Fibroblast of villous mesenchyme (primary cell): ENCODE measurements around the gene RMI2. TPM values are rescaled to one million over a fixed set of nuclear protein-coding genes. Genes with fewer than 3 reads are reported as not detected.
"Not testable (repeated sequence)": the region's sequence is repeated elsewhere in the genome, so short reads cannot be mapped to it uniquely, and the experiment has no call there.

Experiments used
- DNase-seq: peaks from one replicate; pipeline ENCODE4 v3.0.0-alpha.2; 2010; ENCODE audit warnings: low read depth
- H3K4me3 ChIP-seq: 2 replicates; pipeline ENCODE4 v1.5.1; 2011; ENCODE audit warnings: low read depth, mild to moderate bottlenecking, low read length
- CTCF ChIP-seq: IDR thresholded peaks from 2 replicates; pipeline ENCODE4 v1.5.1; 2012; ENCODE audit warnings: low read depth, mild to moderate bottlenecking, low read length; ENCODE audit not compliant: insufficient read depth
- total RNA-seq: library from RNA; depleted of rRNA; stranded (reverse); fragments of >200 nt; gene quantifications from 2 replicates; pipeline ENCODE4 v1.2.3, GENCODE V29; 2012

Gene RMI2
- total RNA-seq = 5.5 and 5.6 TPM in 2 replicates

- TF ChIP-seq CTCF = no peak
- H3K4me3 ChIP-seq = peak within 1 kb of the TSS; percentile 72
- peak; percentile 96 for DNase-seq
These were observed at the start of gene RMI2 for GRCh38 chr16:11345040-11345862. TSS of gene RMI2 (plus strand) at chr16:11345459. CDS start at chr16:11345472, 13 bp downstream.

GRCh38 chr16:11295672-11296071 lies 49.6 kb upstream of the RMI2 start:
- TF ChIP-seq CTCF = no peak
- no peak overlapping the region for H3K4me3 ChIP-seq

GRCh38 chr16:11296351-11296705 lies 48.9 kb upstream of the RMI2 start:
- no peak for TF ChIP-seq CTCF
- H3K4me3 ChIP-seq = no peak overlapping the region
- DNase-seq = no peak

More at GRCh38 chr16:11295672-11296071, 49.6 kb upstream of the RMI2 start:
- no peak for DNase-seq

- no peak for TF ChIP-seq CTCF
- H3K4me3 ChIP-seq = peak overlapping the region; percentile 12
- peak; percentile 91 for DNase-seq
These were observed 48.4 kb upstream of the RMI2 start for GRCh38 chr16:11296706-11297491.

GRCh38 chr16:11297492-11298142 lies 47.6 kb upstream of the RMI2 start:
- DNase-seq = peak; percentile 90
- TF ChIP-seq CTCF = no peak
- H3K4me3 ChIP-seq = peak overlapping the region; percentile 12

GRCh38 chr16:11298143-11298900 lies 46.9 kb upstream of the RMI2 start:
- no peak for TF ChIP-seq CTCF
- DNase-seq = no peak
- no peak overlapping the region for H3K4me3 ChIP-seq

- not testable (repeated sequence) for H3K4me3 ChIP-seq, DNase-seq
These were observed 46.2 kb upstream of the RMI2 start for GRCh38 chr16:11298950-11299547.
